Tibial nerve (tissue), 4 donors: ENCODE measurements around the gene MATK.

Source experiments
- EP300 ChIP-seq, 2 donors: sonication (generic); formaldehyde crosslinking; IDR thresholded peaks; one replicate each; pipeline ENCODE4 v1.6.1; 2017; ENCODE audit warnings: antibody characterized with exemption in 2 of 2, mild to moderate bottlenecking in 1 of 2
- POLR2A ChIP-seq, 2 donors: fragments of 450-650 bp; IDR thresholded peaks; one replicate each; pipeline ENCODE4 v1.6.1; 2017; ENCODE audit warnings: antibody characterized with exemption in 2 of 2, mild to moderate bottlenecking in 2 of 2, moderate library complexity in 2 of 2
- TF ChIP-seq, protein P1 (sequence below), 5 experiments: fragments of 200-600 bp in 3 of 5; fragments of 450-650 bp in 2 of 5; sonication (generic) in 3 of 5; IDR thresholded peaks; one replicate each; pipeline ENCODE4 v1.5.1; 2016 to 2019; ENCODE audit warnings: antibody characterized with exemption in 5 of 5, mild to moderate bottlenecking in 3 of 5, moderate library complexity in 2 of 5

DNA sequence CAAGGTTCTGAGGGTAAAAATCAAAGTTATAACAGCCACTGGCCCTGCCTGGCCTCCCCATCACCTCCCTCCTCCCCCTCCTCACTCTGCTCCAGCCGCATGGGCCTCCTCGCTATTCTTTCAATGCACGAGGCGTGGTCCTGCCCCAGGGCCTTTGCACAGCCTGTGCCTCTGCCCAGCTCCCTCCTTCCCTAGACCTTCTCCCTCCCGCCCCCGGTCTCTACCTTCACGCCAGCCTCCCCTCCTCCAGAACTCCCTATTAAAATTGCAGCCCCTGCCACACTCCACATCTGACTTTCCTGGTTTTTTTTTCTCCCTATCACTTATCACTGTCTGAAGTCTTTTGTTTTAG lies 17.5 kb downstream of the MATK start:
- TF ChIP-seq, protein P1, sequence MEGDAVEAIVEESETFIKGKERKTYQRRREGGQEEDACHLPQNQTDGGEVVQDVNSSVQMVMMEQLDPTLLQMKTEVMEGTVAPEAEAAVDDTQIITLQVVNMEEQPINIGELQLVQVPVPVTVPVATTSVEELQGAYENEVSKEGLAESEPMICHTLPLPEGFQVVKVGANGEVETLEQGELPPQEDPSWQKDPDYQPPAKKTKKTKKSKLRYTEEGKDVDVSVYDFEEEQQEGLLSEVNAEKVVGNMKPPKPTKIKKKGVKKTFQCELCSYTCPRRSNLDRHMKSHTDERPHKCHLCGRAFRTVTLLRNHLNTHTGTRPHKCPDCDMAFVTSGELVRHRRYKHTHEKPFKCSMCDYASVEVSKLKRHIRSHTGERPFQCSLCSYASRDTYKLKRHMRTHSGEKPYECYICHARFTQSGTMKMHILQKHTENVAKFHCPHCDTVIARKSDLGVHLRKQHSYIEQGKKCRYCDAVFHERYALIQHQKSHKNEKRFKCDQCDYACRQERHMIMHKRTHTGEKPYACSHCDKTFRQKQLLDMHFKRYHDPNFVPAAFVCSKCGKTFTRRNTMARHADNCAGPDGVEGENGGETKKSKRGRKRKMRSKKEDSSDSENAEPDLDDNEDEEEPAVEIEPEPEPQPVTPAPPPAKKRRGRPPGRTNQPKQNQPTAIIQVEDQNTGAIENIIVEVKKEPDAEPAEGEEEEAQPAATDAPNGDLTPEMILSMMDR (IDR thresholded peaks at IDR 0.05) = no peak
- TF ChIP-seq POLR2A (IDR thresholded peaks at IDR 0.05) = no peak
- no peak for TF ChIP-seq EP300 (IDR thresholded peaks at IDR 0.05)
